Measurements from ENCODE around the gene BFSP2. TPM values are rescaled to one million over a fixed set of nuclear protein-coding genes. Genes with fewer than 3 reads are reported as not detected.

Gene BFSP2
- total RNA-seq, 2 donors from 2014 or later: not detected

- Histone ChIP-seq H3K27me3 (replicated peaks; ENCODE audit: insufficient read depth) (no peaks in the 10 kb centered on the region), H3K9me3 (no peaks in the 10 kb centered on the region), H3K36me3 (no peaks in the 10 kb centered on the region), H3K27ac (no peak overlapping the region), H3K4me1 (ENCODE audit: control insufficient read depth in 1 of 2, low read depth in 2 of 2) (peaks cover 0 to 5% of the 10 kb centered on the region in 2 donors), H3K4me3 (no peak overlapping the region)
- no peak for DNase-seq (ENCODE audit: low spot score)
- ATAC-seq (ENCODE audit: insufficient number of reproducible peaks, low FRiP score, low read depth): no peak
- TF ChIP-seq, protein P1, sequence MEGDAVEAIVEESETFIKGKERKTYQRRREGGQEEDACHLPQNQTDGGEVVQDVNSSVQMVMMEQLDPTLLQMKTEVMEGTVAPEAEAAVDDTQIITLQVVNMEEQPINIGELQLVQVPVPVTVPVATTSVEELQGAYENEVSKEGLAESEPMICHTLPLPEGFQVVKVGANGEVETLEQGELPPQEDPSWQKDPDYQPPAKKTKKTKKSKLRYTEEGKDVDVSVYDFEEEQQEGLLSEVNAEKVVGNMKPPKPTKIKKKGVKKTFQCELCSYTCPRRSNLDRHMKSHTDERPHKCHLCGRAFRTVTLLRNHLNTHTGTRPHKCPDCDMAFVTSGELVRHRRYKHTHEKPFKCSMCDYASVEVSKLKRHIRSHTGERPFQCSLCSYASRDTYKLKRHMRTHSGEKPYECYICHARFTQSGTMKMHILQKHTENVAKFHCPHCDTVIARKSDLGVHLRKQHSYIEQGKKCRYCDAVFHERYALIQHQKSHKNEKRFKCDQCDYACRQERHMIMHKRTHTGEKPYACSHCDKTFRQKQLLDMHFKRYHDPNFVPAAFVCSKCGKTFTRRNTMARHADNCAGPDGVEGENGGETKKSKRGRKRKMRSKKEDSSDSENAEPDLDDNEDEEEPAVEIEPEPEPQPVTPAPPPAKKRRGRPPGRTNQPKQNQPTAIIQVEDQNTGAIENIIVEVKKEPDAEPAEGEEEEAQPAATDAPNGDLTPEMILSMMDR (IDR thresholded peaks at IDR 0.05): no peak
Measured at GRCh38 chr3:133380481-133381225, 19.2 kb upstream of the BFSP2 start.

- TF ChIP-seq, protein P1 (IDR thresholded peaks at IDR 0.05): no peak
- Histone ChIP-seq H3K27ac (no peak overlapping the region), H3K9me3 (no peaks in the 10 kb centered on the region), H3K36me3 (no peaks in the 10 kb centered on the region), H3K27me3 (replicated peaks; ENCODE audit: insufficient read depth) (no peaks in the 10 kb centered on the region), H3K4me1 (ENCODE audit: control insufficient read depth in 1 of 2, low read depth in 2 of 2) (peaks cover 0 to 5% of the 10 kb centered on the region in 2 donors), H3K4me3 (no peak overlapping the region)
- DNase-seq (ENCODE audit: low spot score) (no peak), ATAC-seq (ENCODE audit: insufficient number of reproducible peaks, low FRiP score, low read depth) (no peak)
Measured at GRCh38 chr3:133381346-133382109, 18.3 kb upstream of the BFSP2 start.

GRCh38 chr3:133383175-133383574 is 16.7 kb upstream of the BFSP2 start:
- TF ChIP-seq, protein P1 (IDR thresholded peaks at IDR 0.05): no peak
- no peaks in the 10 kb centered on the region for H3K9me3 ChIP-seq
- ATAC-seq (ENCODE audit: insufficient number of reproducible peaks, low FRiP score, low read depth): no peak
- DNase-seq (ENCODE audit: low spot score): no peak
- no peaks in the 10 kb centered on the region for H3K36me3 ChIP-seq
- no peak overlapping the region for H3K27ac ChIP-seq
- no peak overlapping the region for H3K4me3 ChIP-seq
- H3K4me1 ChIP-seq (ENCODE audit: control insufficient read depth in 1 of 2, low read depth in 2 of 2): peaks cover 0 to 5% of the 10 kb centered on the region in 2 donors
- no peaks in the 10 kb centered on the region for H3K27me3 ChIP-seq (replicated peaks; ENCODE audit: insufficient read depth)

DNA sequence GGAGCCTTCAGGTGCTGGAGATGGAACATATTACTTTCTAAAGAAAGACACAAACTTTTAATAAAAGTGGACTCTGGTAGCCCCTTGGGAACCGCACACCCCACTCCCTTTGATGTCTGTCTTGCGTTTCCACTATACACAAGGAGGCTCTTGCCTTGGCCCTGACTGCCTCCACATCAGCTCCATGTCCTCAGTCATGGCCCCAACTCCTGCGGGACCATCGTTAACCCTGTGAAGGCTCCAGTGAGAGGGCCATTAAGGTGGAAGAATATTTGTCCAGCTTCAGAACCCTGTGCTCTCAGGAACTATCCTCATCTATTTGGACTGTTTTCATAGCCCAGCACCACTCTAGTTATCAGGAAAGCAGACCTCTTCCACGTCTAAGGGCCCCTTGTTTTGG is 16.1 kb upstream of the BFSP2 start:
- H3K4me3 ChIP-seq: no peak overlapping the region
- no peak overlapping the region for H3K27ac ChIP-seq
- DNase-seq (ENCODE audit: low spot score): no peak

More for the DNA sequence above, 16.1 kb upstream of the BFSP2 start:
- no peaks in the 10 kb centered on the region for H3K9me3 ChIP-seq
- no peak for ATAC-seq (ENCODE audit: insufficient number of reproducible peaks, low FRiP score, low read depth)
- H3K4me1 ChIP-seq (ENCODE audit: control insufficient read depth in 1 of 2, low read depth in 2 of 2): peaks cover 0 to 5% of the 10 kb centered on the region in 2 donors
- TF ChIP-seq, protein P1 (IDR thresholded peaks at IDR 0.05): no peak
- H3K27me3 ChIP-seq (replicated peaks; ENCODE audit: insufficient read depth): no peaks in the 10 kb centered on the region
- H3K36me3 ChIP-seq: no peaks in the 10 kb centered on the region

Data from thoracic aorta (tissue), 2 donors.